AG10803 (cell line): ENCODE measurements around the gene TRIM71.

Experiments
- DNase-seq: peaks from one replicate; pipeline ENCODE4 v3.0.0; 2010; ENCODE audit warnings: low read depth
- H3K4me3 ChIP-seq: 2 replicates; pipeline ENCODE4 v1.5.1; 2011; ENCODE audit warnings: mild to moderate bottlenecking, low read length, control low read depth
- TF ChIP-seq, protein P1 (sequence below): conservative IDR thresholded peaks from 2 replicates; pipeline ENCODE4 v1.5.1; 2011; ENCODE audit warnings: mild to moderate bottlenecking, low read length, control low read depth, inconsistent platforms

Gene TRIM71

GRCh38 chr3:32840086-32840841, 22.5 kb downstream of the TRIM71 start:
- H3K4me3 ChIP-seq: no peak overlapping the region
- no peak for DNase-seq
- TF ChIP-seq, protein P1, sequence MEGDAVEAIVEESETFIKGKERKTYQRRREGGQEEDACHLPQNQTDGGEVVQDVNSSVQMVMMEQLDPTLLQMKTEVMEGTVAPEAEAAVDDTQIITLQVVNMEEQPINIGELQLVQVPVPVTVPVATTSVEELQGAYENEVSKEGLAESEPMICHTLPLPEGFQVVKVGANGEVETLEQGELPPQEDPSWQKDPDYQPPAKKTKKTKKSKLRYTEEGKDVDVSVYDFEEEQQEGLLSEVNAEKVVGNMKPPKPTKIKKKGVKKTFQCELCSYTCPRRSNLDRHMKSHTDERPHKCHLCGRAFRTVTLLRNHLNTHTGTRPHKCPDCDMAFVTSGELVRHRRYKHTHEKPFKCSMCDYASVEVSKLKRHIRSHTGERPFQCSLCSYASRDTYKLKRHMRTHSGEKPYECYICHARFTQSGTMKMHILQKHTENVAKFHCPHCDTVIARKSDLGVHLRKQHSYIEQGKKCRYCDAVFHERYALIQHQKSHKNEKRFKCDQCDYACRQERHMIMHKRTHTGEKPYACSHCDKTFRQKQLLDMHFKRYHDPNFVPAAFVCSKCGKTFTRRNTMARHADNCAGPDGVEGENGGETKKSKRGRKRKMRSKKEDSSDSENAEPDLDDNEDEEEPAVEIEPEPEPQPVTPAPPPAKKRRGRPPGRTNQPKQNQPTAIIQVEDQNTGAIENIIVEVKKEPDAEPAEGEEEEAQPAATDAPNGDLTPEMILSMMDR: no peak

DNA sequence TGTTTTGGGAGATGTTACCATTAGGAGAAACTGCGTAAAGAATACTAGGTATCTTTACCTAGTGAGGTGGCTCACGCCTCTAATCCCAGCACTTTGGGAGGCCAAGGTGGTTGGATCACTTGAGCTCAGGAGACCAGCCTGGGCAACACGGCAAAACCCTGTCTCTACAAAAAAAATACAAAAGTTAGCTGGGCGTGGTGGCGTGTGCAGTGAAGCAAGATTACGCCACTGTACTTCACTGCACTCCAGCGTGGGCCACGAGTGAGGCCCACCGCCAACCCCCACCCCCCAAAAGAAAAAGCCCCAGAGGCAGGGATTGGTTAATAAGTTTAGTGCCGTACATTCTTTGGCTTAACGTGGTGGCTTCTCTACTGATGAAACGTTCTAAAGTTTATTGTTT, 23.5 kb downstream of the TRIM71 start:
- DNase-seq: no peak
- TF ChIP-seq, protein P1: no peak
- no peak overlapping the region for H3K4me3 ChIP-seq

- TF ChIP-seq, protein P1: no peak
- no peak overlapping the region for H3K4me3 ChIP-seq
- DNase-seq: no peak
These were observed 24.2 kb downstream of the TRIM71 start for GRCh38 chr3:32841867-32842470.

DNA sequence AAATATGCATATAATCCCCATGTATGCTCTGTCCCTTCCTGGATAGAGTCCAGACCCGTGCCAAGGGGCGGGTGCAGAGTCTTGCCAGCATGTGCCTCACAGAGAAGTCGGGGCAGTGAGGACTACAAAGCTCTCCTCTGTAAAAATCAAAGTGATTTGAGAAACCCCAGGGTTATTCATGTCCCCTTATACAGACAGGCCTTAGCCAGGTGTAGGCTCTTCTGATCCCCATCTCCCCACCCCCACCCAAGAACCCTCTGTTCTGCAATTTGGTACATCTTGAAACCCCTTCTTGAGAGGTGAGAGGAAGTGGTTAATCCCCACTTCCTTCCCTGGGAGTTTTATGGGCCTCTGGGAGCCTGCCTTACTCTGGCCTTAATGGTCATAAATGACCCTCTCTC, 24.7 kb downstream of the TRIM71 start:
- no peak overlapping the region for H3K4me3 ChIP-seq
- DNase-seq: no peak
- TF ChIP-seq, protein P1: no peak

- DNase-seq: no peak
- TF ChIP-seq, protein P1: no peak
- H3K4me3 ChIP-seq: no peak overlapping the region
These were observed 25.2 kb downstream of the TRIM71 start for GRCh38 chr3:32842987-32843386.

DNA sequence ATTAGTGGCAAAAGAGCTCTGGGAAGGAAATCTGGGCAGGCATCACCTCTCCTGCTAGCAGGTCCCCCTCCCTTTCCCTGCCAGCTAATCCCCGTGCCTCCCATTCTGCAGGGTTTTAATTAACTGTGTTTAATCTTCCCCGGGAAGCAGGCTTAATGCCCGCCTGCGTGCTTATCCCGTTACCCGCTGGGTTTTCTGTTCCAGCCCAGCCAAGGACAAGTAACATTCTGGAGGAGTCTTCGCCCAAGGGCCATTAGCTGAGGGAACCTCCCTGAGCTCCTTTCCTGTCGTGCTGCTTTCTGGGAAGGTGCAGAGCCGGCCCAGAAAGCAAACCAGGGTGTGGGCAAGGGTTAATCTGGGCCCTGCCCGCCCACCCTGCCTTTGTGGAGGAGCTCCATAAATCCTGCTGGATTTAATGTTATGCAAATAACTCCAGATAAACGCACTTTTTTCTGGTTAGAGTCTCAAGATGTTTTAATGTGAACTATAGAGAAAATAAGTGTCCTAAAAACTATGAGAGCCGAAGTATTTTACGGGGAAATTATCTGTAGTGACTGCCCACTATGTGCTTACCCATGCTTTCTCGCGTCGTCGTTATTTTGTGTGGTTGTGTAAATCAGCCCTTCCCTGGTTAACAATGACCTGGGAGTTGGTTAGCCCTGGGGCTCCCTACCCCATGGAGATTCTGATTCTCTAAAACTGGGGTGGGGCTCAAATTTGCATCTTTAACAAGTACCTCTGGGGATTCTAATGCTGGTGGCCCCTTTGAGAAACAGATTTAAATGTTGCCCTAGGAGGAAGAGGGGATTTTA, 25.9 kb downstream of the TRIM71 start:
- no peak for DNase-seq
- no peak overlapping the region for H3K4me3 ChIP-seq
- TF ChIP-seq, protein P1: no peak
